Measurements from ENCODE around the gene SMIM13.

DNA sequence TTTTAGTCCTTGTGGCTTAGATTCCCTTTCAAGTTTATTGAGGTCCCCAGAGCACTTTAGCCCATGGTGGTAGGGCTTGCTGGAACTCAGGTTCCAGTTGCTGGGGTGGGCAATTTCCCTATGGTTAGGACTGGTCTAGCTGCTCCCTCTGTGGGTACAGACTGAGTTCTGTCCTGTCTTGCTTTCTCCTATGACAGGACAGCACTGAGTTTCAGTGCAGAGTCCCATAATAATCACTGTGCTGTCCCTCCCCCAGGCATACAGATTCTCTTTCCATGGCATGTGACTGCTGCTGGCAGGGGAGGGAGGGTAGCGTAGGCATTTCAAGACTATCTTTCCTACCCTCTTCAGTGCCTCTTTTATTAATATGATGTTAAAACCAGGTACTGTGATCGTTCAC lies 35.0 kb downstream of the SMIM13 start:
- no peak for TF ChIP-seq POLR2A (IDR thresholded peaks at IDR 0.05)
- TF ChIP-seq, protein P1, sequence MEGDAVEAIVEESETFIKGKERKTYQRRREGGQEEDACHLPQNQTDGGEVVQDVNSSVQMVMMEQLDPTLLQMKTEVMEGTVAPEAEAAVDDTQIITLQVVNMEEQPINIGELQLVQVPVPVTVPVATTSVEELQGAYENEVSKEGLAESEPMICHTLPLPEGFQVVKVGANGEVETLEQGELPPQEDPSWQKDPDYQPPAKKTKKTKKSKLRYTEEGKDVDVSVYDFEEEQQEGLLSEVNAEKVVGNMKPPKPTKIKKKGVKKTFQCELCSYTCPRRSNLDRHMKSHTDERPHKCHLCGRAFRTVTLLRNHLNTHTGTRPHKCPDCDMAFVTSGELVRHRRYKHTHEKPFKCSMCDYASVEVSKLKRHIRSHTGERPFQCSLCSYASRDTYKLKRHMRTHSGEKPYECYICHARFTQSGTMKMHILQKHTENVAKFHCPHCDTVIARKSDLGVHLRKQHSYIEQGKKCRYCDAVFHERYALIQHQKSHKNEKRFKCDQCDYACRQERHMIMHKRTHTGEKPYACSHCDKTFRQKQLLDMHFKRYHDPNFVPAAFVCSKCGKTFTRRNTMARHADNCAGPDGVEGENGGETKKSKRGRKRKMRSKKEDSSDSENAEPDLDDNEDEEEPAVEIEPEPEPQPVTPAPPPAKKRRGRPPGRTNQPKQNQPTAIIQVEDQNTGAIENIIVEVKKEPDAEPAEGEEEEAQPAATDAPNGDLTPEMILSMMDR (IDR thresholded peaks at IDR 0.05) = no peak

Data from Peyer's patch (tissue), 4 donors.